NCI-H2196 (cell line): Measurements from ENCODE around the gene GPHA2.
A peak's percentile ranks its signal among the peaks of the same experiment; 100 is the strongest.

Experiments used
- DNase-seq: peaks from one replicate; lab custom pipeline; 2025; ENCODE audit not compliant: unreplicated experiment; lab: John Stamatoyannopoulos, UW

GPHA2 gene

GRCh38 chr11:64892838-64893193 lies 42.9 kb downstream of the GPHA2 start:
- no peak for DNase-seq

GRCh38 chr11:64892411-64892831 lies 43.3 kb downstream of the GPHA2 start:
- DNase-seq = no peak

DNA sequence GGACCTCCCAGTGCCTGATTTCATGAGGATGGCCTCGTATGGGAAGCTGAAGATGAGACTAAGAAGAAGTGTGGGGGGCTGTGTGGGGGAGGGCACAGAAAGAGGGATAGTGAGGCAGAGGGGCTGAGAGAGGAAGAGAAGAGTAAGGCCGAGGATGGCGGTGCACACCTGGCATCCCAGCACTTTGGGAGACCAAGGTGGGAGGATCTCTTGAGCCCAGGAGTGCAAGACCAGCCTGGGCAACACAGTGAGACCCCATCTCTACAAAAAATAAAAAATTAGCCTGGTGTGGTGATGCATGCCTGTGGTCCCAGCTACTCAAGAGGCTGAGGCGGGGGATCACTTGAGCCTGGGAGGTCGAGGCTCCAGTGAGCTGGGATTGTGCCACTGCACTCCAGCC lies 43.8 kb downstream of the GPHA2 start:
- DNase-seq = no peak

DNA sequence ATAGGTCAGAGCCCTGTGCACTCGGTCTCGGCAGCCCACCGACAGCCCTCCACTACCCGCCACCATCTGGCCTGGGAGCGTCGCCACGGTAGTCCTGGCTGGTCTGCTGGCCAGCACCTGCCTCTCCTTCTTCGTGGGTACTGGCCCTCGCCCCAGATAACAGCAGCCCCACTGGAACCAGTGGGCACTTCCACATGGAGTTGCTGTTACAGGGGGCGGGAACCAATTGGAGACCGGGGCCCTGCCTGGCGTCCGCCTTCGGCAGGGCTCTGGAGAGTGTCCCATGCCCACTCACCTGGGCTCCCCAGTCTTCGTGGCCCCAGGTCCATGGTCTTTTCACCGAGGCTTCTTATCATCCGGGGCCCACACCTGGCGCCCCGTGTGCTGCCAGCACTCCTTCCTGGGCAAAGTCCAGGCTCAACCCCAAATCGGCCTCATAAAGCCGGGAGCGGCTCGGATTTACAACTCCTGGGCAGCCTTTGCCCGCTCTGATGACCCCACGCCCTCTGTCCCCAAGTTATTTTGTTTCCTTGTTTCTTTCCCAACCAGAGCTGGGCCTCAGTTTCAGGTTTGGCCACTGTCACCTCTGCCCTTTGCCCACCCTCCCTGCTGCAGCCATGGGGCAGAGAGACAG lies 44.4 kb downstream of the GPHA2 start:
- DNase-seq = no peak

- no peak for DNase-seq
Measured at GRCh38 chr11:64890522-64890939, 45.2 kb downstream of the GPHA2 start.

- DNase-seq = no peak
Measured at GRCh38 chr11:64888729-64889511, 46.8 kb downstream of the GPHA2 start.

- no peak for DNase-seq
Measured at GRCh38 chr11:64888406-64888728, 47.3 kb downstream of the GPHA2 start.

DNA sequence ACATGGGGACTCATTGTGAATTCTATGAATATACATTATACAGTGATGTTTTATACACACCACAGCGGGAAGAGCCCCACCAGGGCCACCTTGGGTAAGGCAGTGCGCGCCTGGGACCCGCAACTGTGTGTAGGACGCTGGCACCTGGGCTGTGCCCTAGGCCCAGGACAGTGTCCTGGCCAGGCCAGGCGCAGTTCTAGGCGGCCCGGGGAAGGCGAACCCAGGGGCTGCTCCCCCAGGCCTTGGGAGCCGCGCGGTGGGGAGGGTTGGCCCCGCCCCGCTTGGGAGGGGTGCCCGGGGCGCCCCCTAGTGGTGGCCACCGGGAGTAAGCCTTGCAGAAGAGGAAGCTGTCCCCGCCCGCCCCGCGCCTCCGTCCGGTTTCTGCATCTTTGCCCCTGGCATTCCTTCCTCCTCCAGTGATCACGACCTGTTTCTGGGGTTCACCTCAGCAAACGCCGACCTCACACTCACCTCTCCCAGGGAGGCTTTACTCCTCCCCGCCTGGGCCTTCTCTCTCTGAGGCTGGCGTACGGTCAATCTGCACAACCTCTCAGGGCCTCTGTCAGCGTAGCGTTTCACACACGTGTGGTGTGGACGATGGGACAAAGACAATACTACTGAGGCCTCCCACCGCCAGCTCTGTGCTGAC lies 47.8 kb downstream of the GPHA2 start:
- peak; percentile 55 for DNase-seq

DNA sequence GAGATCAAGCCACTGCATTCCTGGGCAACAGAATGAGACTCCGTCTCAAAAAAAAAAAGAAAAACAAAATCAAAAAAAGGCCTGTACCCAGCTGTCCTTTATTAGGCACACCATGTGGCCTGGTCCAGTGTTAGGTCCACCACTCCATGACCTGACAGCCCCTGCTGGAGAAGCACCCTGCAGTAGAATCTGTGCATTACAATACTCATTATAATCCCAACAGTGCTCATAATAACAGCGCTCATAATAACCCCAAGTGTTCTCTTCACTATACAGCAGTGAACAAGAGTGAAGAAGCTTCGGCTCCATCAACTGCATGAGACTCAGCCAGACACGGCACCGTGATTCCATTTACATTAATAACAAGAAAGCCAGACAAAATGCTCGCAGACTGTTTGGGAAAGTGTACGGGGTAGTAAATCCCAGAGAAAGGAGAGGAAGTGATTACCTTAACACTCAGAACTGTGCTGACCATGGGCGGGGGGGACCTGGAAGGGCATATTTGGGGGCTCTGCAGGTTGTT lies 48.4 kb downstream of the GPHA2 start:
- no peak for DNase-seq

DNA sequence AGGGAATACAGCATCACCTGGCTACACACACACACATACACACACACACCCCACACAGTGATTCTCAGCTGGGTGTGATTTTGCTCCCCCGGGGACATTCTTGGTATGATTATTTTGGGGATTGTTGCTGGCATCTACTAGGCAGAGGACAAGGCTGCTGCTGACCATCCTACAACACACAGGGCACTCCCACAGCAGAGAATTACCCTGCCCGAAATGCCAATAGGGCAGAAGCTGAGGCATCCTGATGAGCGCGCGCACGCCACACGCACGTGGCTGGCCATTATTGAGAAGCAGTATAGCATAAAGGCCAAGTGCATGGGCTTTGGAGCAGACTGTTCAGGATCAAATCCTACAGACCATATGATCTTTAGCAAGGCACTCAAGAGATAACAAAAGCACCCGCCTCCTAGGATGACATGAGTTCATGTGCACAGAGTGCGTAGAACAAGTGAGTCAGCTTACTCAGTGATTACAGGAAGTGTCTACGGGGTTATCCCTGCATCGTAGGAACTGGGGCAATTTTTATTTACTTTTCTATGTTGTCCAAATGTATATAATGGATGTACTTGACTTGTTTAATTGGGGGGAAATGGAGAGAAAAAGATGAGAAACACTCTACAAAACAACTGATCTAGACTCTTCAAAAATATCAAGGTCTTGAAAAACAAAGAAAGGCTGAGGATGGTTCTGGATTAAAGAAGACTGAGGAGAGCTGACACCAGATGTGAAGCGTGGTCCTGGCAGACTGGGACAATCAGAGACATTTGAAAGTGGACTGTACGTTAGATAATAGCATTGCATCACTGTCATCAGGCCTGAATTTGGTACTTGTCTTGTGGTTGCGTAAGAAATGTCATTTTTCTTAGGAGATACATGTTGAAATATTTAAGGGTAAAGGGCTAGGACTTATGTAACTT lies 50.1 kb downstream of the GPHA2 start:
- no peak for DNase-seq
